Epithelial cell of prostate (primary cell): ENCODE data around the gene ZC3H12C.
A peak's percentile ranks its signal among the peaks of the same experiment; 100 is the strongest.
"Not testable (repeated sequence)": the region's sequence is repeated elsewhere in the genome, so short reads cannot be mapped to it uniquely, and the experiment has no call there.

Experiments
- DNase-seq: peaks from one replicate; pipeline ENCODE4 v3.0.0-alpha.2; 2011; ENCODE audit warnings: low read depth, low spot score
- H3K27ac ChIP-seq: fragments of 450-650 bp; 2 replicates; pipeline ENCODE4 v1.5.1; 2017; ENCODE audit warnings: mild to moderate bottlenecking

The ZC3H12C gene

DNA sequence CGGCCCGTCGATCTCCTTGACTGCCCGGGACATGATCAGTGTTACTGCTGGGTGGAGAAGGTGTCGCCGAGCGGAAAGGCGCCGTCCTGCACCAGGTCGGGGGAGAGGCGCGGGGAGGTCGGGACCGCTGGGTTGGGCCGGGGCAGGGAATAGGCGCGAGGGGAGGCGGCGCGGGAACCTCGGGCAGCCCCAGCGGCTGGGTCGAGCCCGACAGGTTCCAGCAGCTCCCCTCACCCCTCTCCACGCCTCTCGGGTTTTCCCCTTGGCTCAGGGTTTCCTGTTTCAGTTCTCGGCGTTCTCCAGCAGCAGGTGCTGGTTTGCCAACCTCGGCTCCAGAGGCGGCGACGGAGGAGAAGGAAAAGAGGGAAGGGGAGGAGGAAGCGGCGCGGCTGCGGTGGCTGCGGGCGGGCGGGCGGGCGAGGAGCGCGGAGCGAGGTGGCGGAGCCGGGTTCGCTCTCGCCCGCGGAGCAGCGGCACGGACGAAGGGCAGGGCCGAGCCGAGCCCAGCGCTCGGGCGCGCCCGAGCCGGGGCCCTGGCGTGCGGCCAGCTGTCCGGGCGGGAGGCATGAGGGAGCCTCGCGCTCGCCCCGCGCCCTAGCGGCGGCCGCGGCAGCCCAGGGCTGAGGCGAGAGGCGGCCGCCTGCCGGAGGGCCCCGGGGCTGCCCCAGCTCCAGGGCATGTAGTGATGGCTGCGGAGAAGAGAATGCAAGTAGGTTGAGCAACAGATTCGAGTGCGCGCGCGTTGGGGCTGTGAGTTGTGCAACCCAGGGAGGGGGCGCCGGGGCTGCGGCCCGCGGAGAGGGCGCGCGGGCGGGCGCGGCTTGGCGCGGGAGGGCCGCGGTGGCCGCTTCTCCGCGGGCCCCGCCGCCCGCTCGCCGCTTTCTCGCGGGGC lies at the start of gene ZC3H12C:
TSS of gene ZC3H12C (plus strand) at position 878 of the 892 bp plus-strand sequence. CDS start 20 bp downstream, outside the sequence.
- DNase-seq: peak; percentile 68

DNA sequence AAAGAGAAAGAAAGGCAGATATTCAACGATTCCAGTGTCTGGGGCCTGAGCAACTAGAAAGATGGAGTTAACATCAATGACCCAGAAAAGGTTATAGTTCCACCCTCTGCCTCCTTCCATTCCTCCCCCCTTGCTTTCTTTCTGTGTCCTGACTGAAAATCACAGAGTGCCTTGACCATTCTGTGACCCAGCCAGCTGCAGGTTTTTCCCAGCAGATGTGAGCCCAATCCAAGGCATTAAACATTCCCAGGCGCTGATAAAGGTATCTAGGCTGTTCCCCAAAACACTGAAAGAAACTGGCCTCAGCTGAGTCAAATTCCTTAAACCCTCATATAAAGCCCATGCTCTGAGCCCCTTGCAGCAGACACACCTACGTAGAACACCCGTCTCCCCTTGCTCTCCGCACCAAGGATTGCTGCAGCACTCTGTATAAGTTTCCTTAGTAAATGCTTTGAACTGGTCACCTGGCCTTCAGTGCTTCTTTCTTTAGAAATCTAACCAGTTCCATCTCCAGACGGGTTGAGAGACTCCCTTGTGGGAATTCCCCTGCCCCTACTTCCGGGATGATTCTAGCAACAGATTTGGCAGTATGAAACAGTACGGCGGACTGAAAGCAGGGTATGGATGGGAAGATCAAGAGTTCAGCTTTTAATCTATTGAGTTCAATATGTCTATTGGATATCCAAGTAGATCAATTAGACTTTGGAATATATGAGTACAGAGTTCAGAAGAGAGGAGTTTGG lies 48.8 kb upstream of the ZC3H12C start:
- no peak overlapping the region for H3K27ac ChIP-seq
- no peak for DNase-seq

More for the DNA sequence above, at the start of gene ZC3H12C:
- peak within 1 kb of the TSS; percentile 76 for H3K27ac ChIP-seq

DNA sequence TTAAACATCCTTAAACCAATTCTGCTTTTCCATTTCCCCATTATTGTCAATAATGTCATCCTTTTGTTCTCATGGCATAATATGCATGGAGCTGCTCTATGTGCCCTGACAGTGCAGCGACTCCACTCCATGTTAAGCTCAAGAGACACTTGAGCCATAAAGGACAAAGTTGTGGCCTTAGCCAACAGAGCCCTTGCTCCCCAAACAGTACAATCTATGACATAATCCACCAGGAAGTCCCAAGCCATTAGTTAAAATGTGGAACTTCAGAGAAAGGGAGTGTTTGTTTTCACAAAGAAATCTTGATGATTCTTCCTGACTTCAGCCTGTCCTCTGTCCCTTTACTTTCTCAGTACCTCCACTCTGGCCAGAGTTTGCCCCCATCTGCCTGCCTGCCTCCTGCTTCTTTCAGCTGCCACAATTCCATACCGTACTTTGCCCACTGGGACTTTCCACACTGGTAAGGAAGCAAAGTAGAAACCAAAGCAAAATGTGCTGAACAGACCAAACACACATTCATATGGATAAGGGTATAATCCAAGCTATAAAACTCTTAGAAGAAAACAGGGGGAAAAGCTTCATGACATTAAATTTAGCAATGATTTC lies 46.3 kb upstream of the ZC3H12C start:
- no peak for DNase-seq
- H3K27ac ChIP-seq: no peak overlapping the region

DNA sequence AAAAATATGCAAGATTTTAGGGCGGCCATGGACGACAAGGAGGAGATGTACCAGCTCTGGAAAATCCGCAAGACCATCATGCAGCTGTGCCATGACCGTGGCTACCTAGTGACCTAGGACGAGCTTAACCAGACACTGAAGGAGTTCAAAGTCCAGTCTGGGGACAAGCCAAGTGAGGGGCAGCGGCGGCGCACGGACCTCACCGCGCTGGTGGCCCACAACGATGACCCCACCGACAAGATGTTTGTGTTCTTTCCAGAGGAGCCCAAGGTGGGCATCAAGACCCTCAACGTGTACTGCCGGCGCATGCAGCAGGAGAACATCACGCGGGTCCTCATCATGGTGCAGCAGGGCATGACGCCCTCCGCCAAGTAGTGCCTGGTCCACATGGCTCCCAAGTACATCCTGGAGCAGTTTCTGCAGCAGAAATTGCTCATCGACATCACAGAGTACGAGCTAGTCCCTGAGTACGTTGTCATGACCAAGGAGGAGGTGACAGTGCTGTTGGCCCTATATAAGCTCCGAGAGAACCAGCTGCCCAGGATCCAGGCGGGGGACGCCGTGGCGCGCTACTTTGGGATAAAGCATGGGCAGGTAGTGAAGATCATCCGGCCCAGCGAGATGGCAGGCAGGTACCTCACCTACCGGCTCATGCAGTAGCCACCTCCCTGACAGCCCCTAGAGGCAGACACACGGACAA lies 43.5 kb upstream of the ZC3H12C start:
- no peak for DNase-seq

DNA sequence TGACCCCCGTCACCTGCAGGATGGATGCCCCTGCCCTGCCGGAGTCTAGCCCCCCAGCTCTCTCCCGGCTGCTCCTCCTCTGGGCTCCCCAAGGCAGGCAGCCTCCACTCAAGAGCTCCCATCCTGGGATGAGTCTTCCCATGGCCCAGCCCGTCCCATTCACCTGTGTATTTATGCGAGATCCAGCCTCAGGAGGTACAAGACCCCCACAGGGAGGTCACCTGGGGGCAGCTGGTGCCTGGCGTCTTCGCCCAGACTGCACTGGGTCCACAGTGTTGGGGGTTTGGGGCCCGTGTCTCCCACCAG lies 43.0 kb upstream of the ZC3H12C start:
- no peak overlapping the region for H3K27ac ChIP-seq
- DNase-seq: no peak

More for the DNA sequence above, 43.5 kb upstream of the ZC3H12C start:
- no peak overlapping the region for H3K27ac ChIP-seq

DNA sequence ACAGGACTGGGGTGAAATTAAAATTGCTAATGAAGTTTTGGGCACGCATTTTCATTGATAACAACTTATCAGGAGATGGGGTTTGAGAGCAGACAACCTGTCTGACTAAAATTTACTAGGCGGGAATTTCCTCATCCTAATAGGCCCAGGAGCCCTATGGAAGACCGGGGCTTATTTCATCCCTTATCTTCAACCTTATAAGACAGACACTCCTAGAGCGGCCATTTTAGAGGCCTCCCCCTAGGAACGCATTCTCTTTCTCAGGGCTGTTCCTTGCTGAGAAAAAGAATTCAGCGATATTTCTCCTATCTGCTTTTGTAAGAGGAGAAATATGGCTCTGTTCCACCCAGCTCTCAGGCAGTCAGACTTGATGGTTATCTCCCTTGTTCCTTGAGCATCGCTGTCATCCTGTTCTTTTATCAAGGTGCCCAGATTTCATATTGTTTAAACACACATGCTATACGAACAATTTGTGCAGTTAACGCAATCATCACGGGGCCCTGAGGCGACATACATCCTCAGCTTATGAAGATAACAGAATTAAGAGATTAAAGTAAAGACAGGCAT lies 39.3 kb upstream of the ZC3H12C start:
- no peak overlapping the region for H3K27ac ChIP-seq
- no peak for DNase-seq

DNA sequence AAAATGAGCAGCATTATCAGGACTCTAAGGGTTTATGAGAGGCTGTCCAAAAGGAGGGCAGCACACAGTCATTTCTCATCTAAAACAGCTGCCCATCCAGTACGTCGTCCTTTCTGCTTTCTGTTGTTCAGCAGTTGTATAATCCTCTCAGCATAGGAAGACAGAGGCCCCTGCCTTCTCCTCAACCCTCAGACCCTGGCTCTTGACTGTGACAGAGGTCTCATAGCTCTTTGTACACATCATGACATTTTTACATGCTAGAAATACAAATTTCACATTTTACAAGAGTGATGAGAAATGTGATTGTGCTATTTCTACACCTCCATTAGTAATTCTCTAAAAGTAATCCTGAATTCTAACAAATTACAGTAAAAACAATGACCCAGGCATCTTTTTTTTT lies 36.2 kb upstream of the ZC3H12C start:
- DNase-seq: no peak
- no peak overlapping the region for H3K27ac ChIP-seq

DNA sequence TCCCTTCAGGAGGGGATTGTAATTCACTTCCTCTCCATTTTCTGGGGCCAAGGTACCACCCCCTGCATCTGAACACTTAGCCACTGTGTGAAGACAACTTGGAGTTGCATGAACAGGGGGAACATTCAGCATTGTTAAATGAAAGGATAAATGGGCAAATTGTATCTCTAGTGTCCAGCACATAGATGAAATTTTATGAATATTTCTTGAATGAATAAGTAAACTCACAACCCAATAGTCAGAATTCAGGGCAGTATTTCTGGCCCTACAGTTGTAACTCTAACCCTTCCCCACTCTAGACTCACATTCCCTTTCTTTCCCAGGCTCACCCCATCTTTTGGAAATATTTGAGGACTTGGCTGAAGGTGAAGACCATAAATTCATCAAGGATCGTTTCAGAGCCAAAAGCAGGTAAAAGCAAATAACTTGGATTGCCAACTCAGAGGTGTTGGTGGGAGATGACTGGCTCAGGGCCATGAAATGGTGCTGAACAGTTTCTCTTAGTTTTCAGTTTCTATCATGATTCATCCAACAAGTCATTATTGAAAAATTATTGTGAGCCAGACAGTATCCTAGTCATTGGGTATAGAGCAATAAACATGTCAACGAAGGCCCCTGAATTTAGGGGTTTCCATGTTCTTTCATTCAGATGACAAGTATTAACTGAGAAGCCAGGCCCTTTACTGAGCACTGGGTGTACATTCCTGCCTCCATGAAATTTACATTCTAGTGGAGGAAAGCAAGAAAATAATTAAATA lies 33.3 kb upstream of the ZC3H12C start:
- no peak for DNase-seq
- no peak overlapping the region for H3K27ac ChIP-seq

DNA sequence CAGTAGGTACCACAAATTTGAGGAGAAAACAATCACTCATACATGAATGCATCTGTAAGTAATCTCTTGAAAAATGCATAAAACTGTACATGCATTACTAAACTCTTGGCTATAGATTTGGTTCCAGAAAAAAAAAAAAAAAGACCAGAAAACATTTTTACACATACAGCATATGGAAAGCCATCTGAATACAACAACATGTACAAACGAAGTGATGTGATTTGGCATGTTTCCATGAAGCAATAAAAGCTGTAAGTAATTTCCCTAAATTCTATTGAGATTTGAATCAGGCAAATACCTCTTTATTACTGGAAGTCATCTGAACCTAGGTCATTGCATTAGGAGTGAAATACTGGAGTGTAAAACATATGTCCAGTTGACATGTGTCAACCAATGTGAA lies 31.9 kb upstream of the ZC3H12C start:
- DNase-seq: no peak
- no peak overlapping the region for H3K27ac ChIP-seq

DNA sequence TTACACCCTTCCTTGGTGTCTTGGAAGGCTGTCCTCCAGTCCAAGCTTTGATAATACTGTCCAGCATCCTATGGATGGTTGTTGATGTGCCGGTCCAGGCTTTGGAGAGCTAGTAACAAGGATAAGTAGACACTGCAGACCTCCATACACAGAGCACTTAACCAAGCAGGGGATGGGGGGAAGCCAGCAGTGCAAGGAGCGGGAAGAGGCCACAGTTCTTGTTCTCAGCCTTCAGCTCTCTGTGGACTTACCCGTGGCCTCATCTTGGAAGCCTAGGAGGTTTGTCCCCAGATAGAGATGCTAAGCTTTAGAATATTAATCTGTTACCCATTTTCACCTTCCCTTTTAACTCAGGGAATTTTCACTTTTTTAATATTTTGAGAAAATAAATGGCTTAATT lies 30.9 kb upstream of the ZC3H12C start:
- no peak for DNase-seq
- no peak overlapping the region for H3K27ac ChIP-seq

DNA sequence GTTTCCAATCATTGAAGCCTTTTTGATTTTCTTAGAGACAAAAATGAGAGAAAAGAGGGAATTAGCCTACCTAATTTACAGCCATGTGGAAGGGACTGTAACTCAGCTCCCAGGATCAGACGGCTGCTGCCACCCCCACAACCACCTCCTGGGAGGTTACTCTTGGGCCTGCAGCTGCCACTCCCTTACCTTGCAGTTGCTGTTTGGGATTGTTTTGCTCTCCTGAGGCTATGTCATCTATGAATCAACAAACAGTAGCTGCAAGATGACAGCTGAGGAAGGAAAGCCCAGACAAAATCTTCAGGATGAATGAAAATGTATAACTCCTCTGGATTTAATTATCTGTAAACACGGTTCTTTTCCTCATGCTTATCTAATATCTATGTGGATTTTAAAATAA lies 28.0 kb upstream of the ZC3H12C start:
- no peak overlapping the region for H3K27ac ChIP-seq
- DNase-seq: no peak

DNA sequence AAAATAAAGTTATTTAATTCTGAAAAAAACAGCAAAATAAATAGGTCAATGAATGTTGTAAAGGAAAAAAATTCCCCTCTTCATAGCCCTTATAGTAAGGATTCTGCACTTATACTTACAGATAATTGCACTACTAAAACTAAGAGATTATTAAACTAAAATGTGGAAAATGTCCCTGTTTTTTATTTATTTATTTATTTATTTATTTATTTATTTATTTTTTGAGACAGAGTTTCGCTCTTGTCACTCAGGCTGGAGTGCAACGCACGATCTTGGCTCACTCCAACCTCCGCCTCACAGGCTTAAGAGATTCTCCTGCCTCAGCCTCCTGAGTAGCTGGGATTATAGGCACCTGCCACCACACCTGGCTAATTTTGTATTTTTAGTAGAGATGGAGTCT lies 25.2 kb upstream of the ZC3H12C start:
- DNase-seq, H3K27ac ChIP-seq: not testable (repeated sequence)

DNA sequence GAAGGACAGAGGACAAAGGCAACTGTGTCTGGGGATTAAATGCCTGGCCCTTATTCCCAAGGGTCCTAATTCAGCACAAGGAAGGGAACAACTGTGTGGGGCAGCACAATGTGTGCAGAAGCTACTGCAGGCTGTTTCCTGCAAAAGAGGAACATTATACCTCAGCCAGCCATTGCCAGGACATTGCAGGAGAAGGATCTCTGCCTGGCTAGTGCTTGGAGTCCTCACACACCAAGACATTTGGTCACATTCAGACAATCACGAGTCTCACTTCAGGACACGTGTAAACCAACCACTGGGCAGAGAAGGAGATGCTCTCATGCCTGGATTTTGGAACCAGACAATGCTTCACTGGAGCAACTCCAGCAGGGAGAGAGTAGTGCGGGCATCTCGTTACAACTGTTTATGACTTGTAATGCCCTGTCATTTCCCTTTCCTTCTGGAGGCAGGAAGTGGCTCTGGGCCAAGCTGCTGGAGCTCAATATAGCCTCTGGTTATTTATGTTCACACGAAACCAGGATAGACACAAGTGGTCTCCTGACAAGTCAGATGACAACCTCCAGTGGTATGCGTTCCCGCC lies 23.9 kb upstream of the ZC3H12C start:
- peak overlapping the region; percentile 29 for H3K27ac ChIP-seq

DNA sequence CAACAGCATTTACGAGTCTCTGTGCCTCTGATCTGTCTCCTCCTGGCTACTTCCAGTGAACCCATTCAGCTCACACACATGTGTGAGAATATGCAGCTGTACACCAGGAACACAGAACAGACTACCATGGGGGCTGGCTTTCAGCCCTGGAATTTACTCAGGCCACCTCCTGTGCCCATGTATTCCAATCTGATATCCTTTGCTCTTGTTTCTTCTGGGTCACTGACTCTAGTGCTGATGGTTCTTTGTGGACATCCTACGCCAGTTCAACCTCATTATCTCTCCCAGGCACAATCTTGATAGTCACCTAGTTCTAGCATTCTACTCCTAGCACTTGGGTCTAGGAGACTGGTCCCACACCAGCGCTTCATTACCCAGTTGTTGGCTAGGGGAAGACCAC lies 23.0 kb upstream of the ZC3H12C start:
- H3K27ac ChIP-seq: peak overlapping the region; percentile 29
- DNase-seq: no peak

More for the DNA sequence above, 23.9 kb upstream of the ZC3H12C start:
- DNase-seq: peak; percentile 63

DNA sequence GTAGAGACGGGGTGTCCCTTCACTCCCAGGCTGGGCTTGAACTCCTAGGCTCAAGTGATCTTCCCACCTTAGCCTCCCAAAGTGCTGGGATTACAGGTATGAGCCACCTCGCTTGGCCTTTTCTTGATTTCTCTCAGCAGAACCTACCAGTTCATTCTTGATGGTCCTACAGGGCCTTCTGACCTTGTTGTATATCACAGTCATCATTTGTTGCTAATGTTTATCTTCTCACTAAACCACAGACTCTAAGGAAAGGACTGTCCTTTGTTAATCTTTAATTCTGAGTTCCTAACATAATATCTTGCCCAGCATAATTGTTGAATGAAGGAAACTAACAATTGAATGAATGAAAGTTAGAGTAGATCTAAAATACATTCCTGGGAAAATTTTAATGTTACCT lies 22.0 kb upstream of the ZC3H12C start:
- H3K27ac ChIP-seq: no peak overlapping the region
- DNase-seq: no peak

DNA sequence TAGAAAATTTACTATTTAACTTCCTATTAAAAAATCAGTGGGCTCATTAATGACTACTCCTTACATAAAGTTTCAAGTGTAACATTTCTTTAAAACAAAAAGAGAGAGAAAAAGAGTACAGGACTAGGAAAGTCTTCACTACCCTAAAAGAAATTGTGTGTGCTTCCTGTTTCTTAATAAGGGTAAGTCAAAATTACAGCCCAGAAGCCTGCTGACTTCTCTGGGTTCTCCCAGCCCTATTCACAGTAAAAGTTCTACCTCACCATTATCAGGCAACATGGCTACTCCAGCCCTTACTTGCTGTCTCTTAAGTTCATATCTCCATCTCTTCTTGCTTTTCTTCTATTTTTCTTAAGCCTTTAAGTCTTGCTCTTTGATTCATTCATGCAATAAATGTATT lies 20.3 kb upstream of the ZC3H12C start:
- DNase-seq: no peak
- H3K27ac ChIP-seq: no peak overlapping the region

DNA sequence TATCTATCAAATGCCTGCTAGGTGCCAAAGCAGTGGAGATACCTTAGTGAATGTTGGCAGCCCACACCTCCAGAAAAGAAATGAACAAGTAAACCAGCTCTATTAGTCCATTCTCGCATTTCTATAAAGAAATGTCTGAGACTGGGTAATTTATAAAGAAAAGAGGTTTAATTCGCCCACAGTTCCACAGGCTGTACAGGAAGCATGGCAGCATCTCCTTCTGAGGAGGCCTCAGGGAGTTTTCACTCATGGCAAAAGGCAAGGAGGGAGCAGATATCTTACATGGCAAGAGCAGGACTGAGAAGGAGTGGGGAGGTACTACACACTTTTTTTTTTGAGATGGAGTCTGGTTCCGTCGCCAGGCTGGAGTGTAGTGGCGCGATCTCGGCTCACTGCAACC lies 18.7 kb upstream of the ZC3H12C start:
- no peak for DNase-seq
- H3K27ac ChIP-seq: no peak overlapping the region

DNA sequence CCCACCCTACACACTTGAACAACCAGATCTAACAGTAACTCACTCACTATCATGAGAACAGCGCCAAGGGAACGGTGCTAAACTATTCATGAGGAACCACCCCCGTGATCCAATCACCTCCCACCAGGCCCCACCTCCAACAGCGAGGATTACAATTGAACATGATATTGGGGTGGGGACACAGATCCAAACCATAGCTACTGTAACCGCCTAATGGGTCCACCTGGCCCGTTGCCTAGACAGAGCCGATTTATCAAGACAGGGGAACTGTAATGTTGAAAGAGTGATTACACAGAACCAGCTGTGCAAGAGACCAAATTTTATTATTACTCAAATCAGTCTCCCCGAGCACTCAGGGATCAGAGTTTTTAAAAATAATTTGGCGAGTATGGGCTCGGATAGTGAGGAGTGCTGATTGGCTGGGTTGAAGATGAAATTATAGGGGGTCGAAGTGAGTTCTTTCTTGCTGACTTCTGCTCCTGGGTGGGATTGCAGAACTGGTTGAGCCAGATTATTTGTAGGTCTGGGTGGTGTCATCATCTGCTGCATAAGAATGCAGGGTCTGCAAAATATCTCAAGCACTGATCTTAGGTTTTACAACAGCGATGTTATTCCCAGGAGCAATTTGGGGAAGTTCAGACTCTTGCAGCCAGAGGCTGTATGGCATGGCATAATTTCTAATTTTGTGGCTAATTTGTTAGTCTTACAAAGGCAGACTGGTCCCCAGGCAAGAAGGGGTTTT lies 17.9 kb upstream of the ZC3H12C start:
- DNase-seq: no peak
- H3K27ac ChIP-seq: no peak overlapping the region

DNA sequence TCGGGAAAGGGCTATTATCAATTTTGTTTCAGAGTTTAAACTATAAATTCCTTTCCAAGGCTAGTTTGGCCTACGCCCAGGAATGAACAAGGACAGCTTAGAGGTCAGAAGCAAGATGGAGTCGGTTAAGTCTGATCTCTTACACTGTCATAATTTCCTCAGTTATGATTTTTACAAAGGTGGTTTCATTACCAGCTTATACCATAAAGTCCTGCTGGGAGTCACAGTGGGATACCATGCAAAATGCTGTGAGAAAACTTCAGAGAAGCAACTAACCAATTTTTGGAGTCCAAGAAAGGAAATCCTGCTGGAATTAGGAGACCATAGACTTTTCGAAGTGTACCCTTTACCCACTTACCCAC lies 17.4 kb upstream of the ZC3H12C start:
- peak overlapping the region; percentile 68 for H3K27ac ChIP-seq

More for the DNA sequence above, 17.4 kb upstream of the ZC3H12C start:
- DNase-seq: no peak
